ENCODE data around the gene TENM4. TPM values are rescaled to one million over a fixed set of nuclear protein-coding genes. Genes with fewer than 3 reads are reported as not detected.

TENM4 gene
- total and polyA plus RNA-seq, 2 of the 13 experiments (the other 11 are each of a cell fraction or from before 2014, with no cell fraction given): not detected

DNA sequence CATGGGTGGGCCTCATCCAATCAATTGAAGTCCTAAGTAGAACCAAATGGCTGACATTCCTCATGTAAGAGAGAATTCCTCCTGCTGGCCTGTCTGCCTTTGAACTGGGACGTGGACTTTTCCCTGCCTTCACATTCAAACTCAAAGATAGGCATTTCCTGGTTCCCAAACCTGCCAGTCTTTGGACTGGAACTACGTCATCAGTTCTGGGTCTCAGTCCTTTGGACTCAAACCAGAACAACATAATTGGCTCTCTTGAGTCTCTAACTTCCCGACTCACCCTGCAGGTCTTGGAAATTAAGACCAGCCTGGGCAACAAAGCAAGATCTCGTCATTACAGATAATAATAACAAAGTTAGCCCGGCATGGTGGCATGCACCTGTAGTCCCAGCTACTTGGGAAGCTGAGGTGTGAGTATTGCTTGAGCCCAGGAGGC, 827.4 kb downstream of the TENM4 start (continued):
- TF ChIP-seq RARA (CRISPR knock-in tag; IDR thresholded peaks at IDR 0.05): no peak
- no peak for TF ChIP-seq MATR3 (CRISPR knock-in tag; IDR thresholded peaks at IDR 0.05)
- peak; percentile 14; the same call in 1 of the 2 replicates for TF ChIP-seq MIXL1 (CRISPR knock-in tag; IDR thresholded peaks at IDR 0.05)
- no peak for TF ChIP-seq FOXP1 (IDR thresholded peaks at IDR 0.05)
- TF ChIP-seq FOXP1 (CRISPR knock-in tag; IDR thresholded peaks at IDR 0.05): peak; percentile 29; the same call in 1 of the 2 replicates
- TF ChIP-seq ZNF180 (CRISPR knock-in tag; IDR thresholded peaks at IDR 0.05; ENCODE audit: borderline replicate concordance, low read depth): no peak
- TF ChIP-seq MXD4 (CRISPR knock-in tag; IDR thresholded peaks at IDR 0.05): no peak
- TF ChIP-seq RFX5 (IDR thresholded peaks at IDR 0.05; ENCODE audit: low read depth, low read length): no peak
- TF ChIP-seq CSRNP1 (CRISPR knock-in tag; IDR thresholded peaks at IDR 0.05): no peak
- peak; percentile 87; the same call in 1 of the 2 replicates for TF ChIP-seq NCOA2 (CRISPR knock-in tag; IDR thresholded peaks at IDR 0.05)
- TF ChIP-seq IKZF4 (CRISPR knock-in tag; IDR thresholded peaks at IDR 0.05; ENCODE audit: borderline replicate concordance, low read depth, not compliant biosample characterization): no peak
- peak; percentile 78 for TF ChIP-seq FOXA3 (CRISPR knock-in tag; IDR thresholded peaks at IDR 0.05)
- peak; percentile 72 for TF ChIP-seq ZNF772 (CRISPR knock-in tag; IDR thresholded peaks at IDR 0.05)
- peak; percentile 82 for TF ChIP-seq HNF1B (CRISPR knock-in tag; IDR thresholded peaks at IDR 0.05)
- no peak for TF ChIP-seq STAT5B (CRISPR knock-in tag; IDR thresholded peaks at IDR 0.05)
- TF ChIP-seq, protein P1, sequence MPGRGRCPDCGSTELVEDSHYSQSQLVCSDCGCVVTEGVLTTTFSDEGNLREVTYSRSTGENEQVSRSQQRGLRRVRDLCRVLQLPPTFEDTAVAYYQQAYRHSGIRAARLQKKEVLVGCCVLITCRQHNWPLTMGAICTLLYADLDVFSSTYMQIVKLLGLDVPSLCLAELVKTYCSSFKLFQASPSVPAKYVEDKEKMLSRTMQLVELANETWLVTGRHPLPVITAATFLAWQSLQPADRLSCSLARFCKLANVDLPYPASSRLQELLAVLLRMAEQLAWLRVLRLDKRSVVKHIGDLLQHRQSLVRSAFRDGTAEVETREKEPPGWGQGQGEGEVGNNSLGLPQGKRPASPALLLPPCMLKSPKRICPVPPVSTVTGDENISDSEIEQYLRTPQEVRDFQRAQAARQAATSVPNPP (CRISPR knock-in tag; IDR thresholded peaks at IDR 0.05): no peak
- no peak for TF ChIP-seq MTF1 (CRISPR knock-in tag; IDR thresholded peaks at IDR 0.05)
- TF ChIP-seq SAP130 (CRISPR knock-in tag; IDR thresholded peaks at IDR 0.05; ENCODE audit: low read depth): peak; percentile 78
- TF ChIP-seq ZNF709 (CRISPR knock-in tag; IDR thresholded peaks at IDR 0.05): 0 out of 2 replicates have a peak, but pooled peaks have one; percentile 61
- TF ChIP-seq PLSCR1 (CRISPR knock-in tag; IDR thresholded peaks at IDR 0.05; ENCODE audit: borderline replicate concordance): no peak
- TF ChIP-seq, protein P2, sequence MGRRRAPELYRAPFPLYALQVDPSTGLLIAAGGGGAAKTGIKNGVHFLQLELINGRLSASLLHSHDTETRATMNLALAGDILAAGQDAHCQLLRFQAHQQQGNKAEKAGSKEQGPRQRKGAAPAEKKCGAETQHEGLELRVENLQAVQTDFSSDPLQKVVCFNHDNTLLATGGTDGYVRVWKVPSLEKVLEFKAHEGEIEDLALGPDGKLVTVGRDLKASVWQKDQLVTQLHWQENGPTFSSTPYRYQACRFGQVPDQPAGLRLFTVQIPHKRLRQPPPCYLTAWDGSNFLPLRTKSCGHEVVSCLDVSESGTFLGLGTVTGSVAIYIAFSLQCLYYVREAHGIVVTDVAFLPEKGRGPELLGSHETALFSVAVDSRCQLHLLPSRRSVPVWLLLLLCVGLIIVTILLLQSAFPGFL (CRISPR knock-in tag; IDR thresholded peaks at IDR 0.05): no peak
- no peak for TF ChIP-seq ZNF124 (CRISPR knock-in tag; IDR thresholded peaks at IDR 0.05)
- no peak for TF ChIP-seq ZNF83 (CRISPR knock-in tag; IDR thresholded peaks at IDR 0.05; ENCODE audit: borderline replicate concordance)
- TF ChIP-seq, protein P3, sequence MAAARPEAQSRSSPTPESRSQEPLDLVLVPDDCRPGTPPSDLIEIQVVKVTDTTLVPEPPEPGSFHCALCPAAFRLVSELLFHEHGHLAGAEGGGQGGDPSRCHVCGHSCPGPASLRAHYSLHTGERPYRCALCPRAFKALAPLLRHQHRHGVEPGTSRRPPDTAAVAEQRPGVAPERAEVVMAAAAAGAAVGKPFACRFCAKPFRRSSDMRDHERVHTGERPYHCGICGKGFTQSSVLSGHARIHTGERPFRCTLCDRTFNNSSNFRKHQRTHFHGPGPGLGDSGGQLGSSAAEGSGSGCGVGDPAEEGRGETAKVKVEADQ (CRISPR knock-in tag; IDR thresholded peaks at IDR 0.05; ENCODE audit: borderline replicate concordance): peak; percentile 56; the same call in 1 of the 2 replicates
- peak; percentile 61 for TF ChIP-seq HOXA3 (CRISPR knock-in tag; IDR thresholded peaks at IDR 0.05)
- peak; percentile 81 for TF ChIP-seq SALL1 (CRISPR knock-in tag; IDR thresholded peaks at IDR 0.05)
- TF ChIP-seq PLRG1 (conservative IDR thresholded peaks at IDR 0.05): no peak

Data from HepG2 (cell line).